Ovary (tissue), 9 donors: ENCODE measurements around the gene SENP8. TPM values are rescaled to one million over a fixed set of nuclear protein-coding genes. Genes with fewer than 3 reads are reported as not detected.
A peak's percentile ranks its signal among the peaks of the same experiment; 100 is the strongest.

Source experiments
- DNase-seq, 5 donors: peaks; one replicate each; pipeline ENCODE4 v3.0.0-alpha.2; 2019 to 2020
- H3K27ac ChIP-seq, 2 donors: fragments of 200-600 bp; one replicate each; pipeline versions ENCODE4 v1.5.1 to v1.8.0; 2019 to 2022
- H3K27me3 ChIP-seq: fragments of 200-600 bp; one replicate; pipeline ENCODE4 v1.8.0; 2022
- H3K36me3 ChIP-seq: fragments of 200-600 bp; sonication (generic); one replicate; pipeline ENCODE4 v1.5.1; 2019
- H3K4me1 ChIP-seq: one replicate; pipeline ENCODE4 v1.8.1; 2013; ENCODE audit warnings: mild to moderate bottlenecking, moderate library complexity; ENCODE audit not compliant: insufficient read depth
- H3K4me3 ChIP-seq: fragments of 200-600 bp; sonication (generic); one replicate; pipeline ENCODE4 v1.5.1; 2017
- H3K9me3 ChIP-seq, 2 donors: fragments of 200-600 bp in 1 of 2; sonication (generic) in 1 of 2; one replicate each; pipeline versions ENCODE4 v1.5.1 to v1.8.1; 2013 to 2019; ENCODE audit warnings: mild to moderate bottlenecking in 1 of 2, moderate library complexity in 1 of 2
- EP300 ChIP-seq: sonication (generic); formaldehyde crosslinking; IDR thresholded peaks from one replicate; pipeline ENCODE4 v1.6.1; 2017; ENCODE audit warnings: antibody characterized with exemption
- POLR2A ChIP-seq: fragments of 450-650 bp; IDR thresholded peaks from one replicate; pipeline ENCODE4 v1.6.1; 2017; ENCODE audit warnings: antibody characterized with exemption, mild to moderate bottlenecking, moderate library complexity
- WGBS, 3 donors: extraction: QIAGEN DNeasy Blood & Tissue Kit in 1 of 3; methylation state at CpG; one replicate each; pipeline versions ENCODE4 v1.1.5 to v1.1.7; 2013 to 2017; 5-methylcytosine and 5-hydroxymethylcytosine counted together
- intact Hi-C, 4 donors: fragments of 100-400 bp; cut with DNase I; formaldehyde crosslinking; loops; one replicate each; pipeline versions ENCODE4 v1.11.0 to v1.15.1; 2022 to 2023
- polyA plus RNA-seq, 2 donors: library from polyadenylated mRNA; stranded (reverse); fragments of 200-250 nt in 1 of 2; fragments of 350-450 nt in 1 of 2; fragmentation: Illumina TruSeq in 1 of 2; extraction: RNeasy Lipid Tissue Mini Kit (QIAGEN cat#74804) in 1 of 2; gene quantifications; one replicate each; pipeline ENCODE4 v1.2.3, GENCODE V29; 2013 to 2014
- total RNA-seq, 7 donors: library from RNA; depleted of rRNA in 2 of 7; stranded (reverse); fragments of >200 nt in 2 of 7; fragmentation: NEBNext Ultra II Directional in 3 of 7; extraction: Animal tissue kit (Norgen Biotek cat#: 25700) in 3 of 7; gene quantifications; one replicate each; pipeline versions ENCODE4 v1.1.0 to v1.2.4, GENCODE V29; 2016 to 2023
- TF ChIP-seq, protein P1 (sequence below), 3 donors: fragments of 450-650 bp in 2 of 3; fragments of 200-600 bp in 1 of 3; IDR thresholded peaks; one replicate each; pipeline versions ENCODE4 v1.5.1 to v1.8.0; 2016 to 2022; ENCODE audit warnings: antibody characterized with exemption in 3 of 3, mild to moderate bottlenecking in 1 of 3
- donor health status: DM: no; HTN: no; CAD: no; lungs with moderate emphysema.
- donor health status: DM: no; HTN: no; CAD: no.
- donor health status: Bipolar disorder and iron deficiency.
- donor health status: DM: yes; HTN: yes; CAD: no.
- donor health status: DM: no; HTN: no; CAD: no.
- donor health status: DM: yes; HTN: yes; CAD: no.

SENP8 gene
- total and polyA plus RNA-seq, 9 donors, result 0.72 to 5.4 (median 3.2) TPM

DNA sequence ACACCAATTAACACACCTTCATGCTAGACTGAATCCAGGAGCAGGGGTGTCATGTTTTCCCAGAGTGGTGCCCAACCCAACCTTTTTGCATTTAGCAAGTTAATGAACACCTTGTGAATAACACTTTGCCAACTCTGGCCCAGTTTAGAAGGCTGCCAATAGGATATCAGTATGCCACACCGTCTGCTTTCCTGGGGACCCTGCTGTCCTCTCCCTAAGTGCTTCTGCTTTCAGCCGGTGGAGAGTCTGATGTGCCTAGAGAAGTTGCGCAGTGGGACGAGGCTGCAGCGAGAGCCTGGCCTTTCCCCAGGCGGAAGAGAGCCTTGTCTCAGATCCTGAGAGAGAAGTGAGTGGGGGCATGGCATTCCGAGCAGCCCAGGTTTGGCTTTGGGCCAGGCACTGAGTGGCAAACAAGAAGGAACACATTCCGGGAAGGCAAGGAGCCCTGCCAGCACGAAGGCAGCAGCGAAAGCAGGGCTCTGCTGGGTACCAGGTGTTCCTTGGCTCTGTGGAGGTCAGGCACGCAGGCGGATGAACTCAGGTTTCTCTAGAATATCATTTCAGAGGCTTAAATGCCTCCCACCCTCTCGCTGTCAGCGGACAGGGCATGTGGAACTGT lies 36.9 kb downstream of the SENP8 start:
- Histone ChIP-seq H3K36me3 (no peaks in the 10 kb centered on the region), H3K9me3 (no peaks in the 10 kb centered on the region), H3K4me1 (peaks cover 4% of the 10 kb centered on the region), H3K27me3 (no peaks in the 10 kb centered on the region), H3K27ac (peak overlapping the region in 1 of 2 donors; percentile 55), H3K4me3 (peak overlapping the region; percentile 43)
- DNase-seq, result peak; percentile 39 to 74 (median 58)
- WGBS, 3 donors, result 18 to 26% (median 19%) methylated on average over 14 of the region's 14 CpGs
- TF ChIP-seq POLR2A (no peak), EP300 (no peak)
- TF ChIP-seq, protein P1, sequence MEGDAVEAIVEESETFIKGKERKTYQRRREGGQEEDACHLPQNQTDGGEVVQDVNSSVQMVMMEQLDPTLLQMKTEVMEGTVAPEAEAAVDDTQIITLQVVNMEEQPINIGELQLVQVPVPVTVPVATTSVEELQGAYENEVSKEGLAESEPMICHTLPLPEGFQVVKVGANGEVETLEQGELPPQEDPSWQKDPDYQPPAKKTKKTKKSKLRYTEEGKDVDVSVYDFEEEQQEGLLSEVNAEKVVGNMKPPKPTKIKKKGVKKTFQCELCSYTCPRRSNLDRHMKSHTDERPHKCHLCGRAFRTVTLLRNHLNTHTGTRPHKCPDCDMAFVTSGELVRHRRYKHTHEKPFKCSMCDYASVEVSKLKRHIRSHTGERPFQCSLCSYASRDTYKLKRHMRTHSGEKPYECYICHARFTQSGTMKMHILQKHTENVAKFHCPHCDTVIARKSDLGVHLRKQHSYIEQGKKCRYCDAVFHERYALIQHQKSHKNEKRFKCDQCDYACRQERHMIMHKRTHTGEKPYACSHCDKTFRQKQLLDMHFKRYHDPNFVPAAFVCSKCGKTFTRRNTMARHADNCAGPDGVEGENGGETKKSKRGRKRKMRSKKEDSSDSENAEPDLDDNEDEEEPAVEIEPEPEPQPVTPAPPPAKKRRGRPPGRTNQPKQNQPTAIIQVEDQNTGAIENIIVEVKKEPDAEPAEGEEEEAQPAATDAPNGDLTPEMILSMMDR (IDR thresholded peaks at IDR 0.05), result no peak
- intact Hi-C loops, result loop anchor here in 2 of 4 donors (2.0 to 5.0 kb wide), 2 partner anchors 410 to 413 kb away; no protein-coding TSS in a partner anchor

DNA sequence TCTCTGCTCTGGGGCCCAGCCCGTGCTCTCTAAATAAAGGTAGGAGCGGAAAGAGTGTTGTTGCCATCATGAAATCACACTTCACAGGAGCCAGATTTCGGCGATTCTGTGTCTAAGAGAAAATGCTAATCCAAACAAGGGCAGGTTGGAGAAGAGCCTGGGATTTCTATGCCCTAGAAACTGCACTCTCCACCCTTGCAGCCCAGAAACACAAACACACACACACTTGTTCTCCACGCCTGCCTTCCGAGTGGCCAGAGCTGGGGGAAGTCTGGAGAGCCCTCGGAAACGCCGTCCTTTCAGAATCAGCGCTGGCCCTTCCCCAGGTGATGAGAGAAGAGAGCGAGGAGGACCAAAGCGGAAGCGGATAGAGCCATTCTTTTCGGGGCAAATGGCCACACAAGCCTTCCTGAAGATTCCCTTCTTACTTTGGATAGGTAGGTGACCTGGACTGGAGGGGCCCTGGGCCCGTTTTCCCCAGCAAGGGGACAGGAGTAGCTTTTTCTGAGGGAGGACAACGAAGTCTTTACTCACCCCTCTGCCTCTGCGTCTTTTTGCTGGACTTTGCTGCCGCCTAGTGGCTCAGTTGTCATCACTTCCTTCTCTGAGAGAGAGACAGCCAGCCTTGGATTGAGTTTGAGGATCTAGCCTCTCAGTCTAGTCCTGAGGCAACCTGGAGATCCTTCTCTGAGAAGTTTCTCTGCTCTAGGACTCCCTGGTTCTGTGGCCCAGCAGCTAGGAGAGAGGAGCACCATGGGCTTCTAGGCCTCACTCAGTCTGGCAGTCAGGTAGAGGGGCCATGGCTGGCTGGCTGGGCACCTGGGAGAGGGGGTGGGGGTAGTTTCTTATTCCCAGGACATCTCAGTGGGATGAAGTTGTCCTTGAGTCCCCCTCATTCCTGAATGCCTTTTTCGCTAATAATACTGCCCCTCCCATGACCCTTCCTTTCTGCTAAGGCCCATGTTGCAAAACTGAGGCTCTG lies 37.7 kb downstream of the SENP8 start:
- Histone ChIP-seq H3K27ac (peak overlapping the region; percentile 39 to 55), H3K36me3 (no peaks in the 10 kb centered on the region), H3K4me1 (peaks cover 4% of the 10 kb centered on the region), H3K4me3 (peak overlapping the region; percentile 43), H3K9me3 (no peaks in the 10 kb centered on the region), H3K27me3 (no peaks in the 10 kb centered on the region)
- DNase-seq, result peak; percentile 81 to 91 (median 89)
- intact Hi-C loops, result loop anchor here in 2 of 4 donors (2.0 to 5.0 kb wide), 2 partner anchors 411 to 414 kb away; no protein-coding TSS in a partner anchor
- WGBS, 3 donors, result 1 to 2% (median 2%) methylated on average over 19 of the region's 19 CpGs
- TF ChIP-seq EP300 (no peak), POLR2A (no peak)
- TF ChIP-seq, protein P1 (IDR thresholded peaks at IDR 0.05), result peak; percentile 67 to 84 (median 83)

DNA sequence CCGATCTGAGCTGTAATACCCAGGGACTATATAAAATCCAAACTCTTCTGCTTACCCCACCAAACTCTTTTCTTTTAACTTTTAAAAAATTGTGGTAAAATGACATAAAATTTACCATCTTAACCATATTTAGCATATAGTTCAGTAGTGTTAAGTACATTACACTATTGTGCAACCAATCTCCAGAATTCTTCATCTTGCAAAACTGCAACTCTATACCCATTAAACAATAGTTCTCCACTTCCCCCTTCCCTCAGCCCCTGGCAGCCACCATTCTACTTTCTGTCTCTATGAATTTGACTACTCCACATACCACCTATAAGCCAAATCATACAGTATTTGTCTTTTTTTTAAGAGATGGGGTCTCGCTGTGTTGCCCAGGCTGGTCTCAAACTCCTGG lies 38.7 kb downstream of the SENP8 start:
- Histone ChIP-seq H3K4me3 (no peak overlapping the region), H3K27me3 (no peaks in the 10 kb centered on the region), H3K9me3 (no peaks in the 10 kb centered on the region), H3K36me3 (no peaks in the 10 kb centered on the region), H3K27ac (no peak overlapping the region), H3K4me1 (peaks cover 4% of the 10 kb centered on the region)
- intact Hi-C loops, result loop anchor here in 1 of 4 donors (5.0 kb wide), 1 partner anchor 415 kb away; no protein-coding TSS in a partner anchor
- DNase-seq, result no peak
- TF ChIP-seq EP300 (no peak), POLR2A (no peak)
- TF ChIP-seq, protein P1 (IDR thresholded peaks at IDR 0.05), result no peak
- 94 to 96% (median 95%) methylated on average over 2 of the region's 2 CpGs for WGBS, 3 donors

DNA sequence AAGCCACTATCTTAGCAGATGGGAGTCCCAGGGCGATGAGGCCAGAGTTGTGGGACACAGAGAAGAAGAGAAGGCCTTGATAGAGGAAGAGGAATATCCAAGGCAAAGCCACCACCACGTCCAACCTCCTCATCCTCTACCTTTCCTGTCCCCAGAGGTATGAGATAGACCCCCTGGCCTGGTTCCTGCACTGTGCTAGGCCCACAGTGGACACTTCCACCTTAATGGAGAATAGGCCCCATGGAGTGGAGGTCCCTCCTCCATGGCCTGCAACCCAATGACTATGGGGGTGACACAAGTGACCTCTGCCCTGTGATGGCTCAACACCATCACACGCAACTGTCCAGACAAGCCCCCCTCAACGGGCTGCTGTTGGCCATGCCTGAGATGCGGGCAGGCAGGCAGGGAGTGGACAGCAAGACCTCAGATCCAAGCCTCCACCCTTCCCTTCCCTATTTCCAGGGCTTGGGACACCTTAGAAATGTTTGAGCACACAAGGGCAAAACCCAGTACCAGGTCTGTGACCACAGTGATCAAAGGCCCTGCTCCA lies 42.6 kb downstream of the SENP8 start:
- Histone ChIP-seq H3K9me3 (no peaks in the 10 kb centered on the region), H3K27me3 (no peaks in the 10 kb centered on the region), H3K27ac (no peak overlapping the region), H3K36me3 (no peaks in the 10 kb centered on the region), H3K4me1 (no peaks in the 10 kb centered on the region), H3K4me3 (no peak overlapping the region)
- TF ChIP-seq, protein P1 (IDR thresholded peaks at IDR 0.05), result no peak
- TF ChIP-seq EP300 (no peak), POLR2A (no peak)
- 87 to 95% (median 91%) methylated on average over 5 of the region's 5 CpGs for WGBS, 3 donors
- intact Hi-C loops, result loop anchor here in 1 of 4 donors (10.0 kb wide), 1 partner anchor 416 kb away; no protein-coding TSS in a partner anchor
- DNase-seq, result no peak
